Adipocyte (in vitro differentiated cells): Measurements from ENCODE around the gene CDH4.

Experiments
- DNase-seq: peaks from one replicate; pipeline ENCODE4 v3.0.0-alpha.2; 2015; ENCODE audit warnings: low read depth
- H3K27me3 ChIP-seq: replicated peaks from 2 replicates; pipeline ENCODE4 v1.7.0; 2013; ENCODE audit warnings: mild to moderate bottlenecking, low read length, moderate library complexity; ENCODE audit not compliant: control insufficient read depth, insufficient read depth
- H3K36me3 ChIP-seq: 2 replicates; pipeline ENCODE4 v1.7.0; 2013; ENCODE audit warnings: low read length, mild to moderate bottlenecking, moderate library complexity; ENCODE audit not compliant: control insufficient read depth, insufficient read depth, severe bottlenecking
- H3K4me1 ChIP-seq: 2 replicates; pipeline ENCODE4 v1.7.0; 2013; ENCODE audit warnings: mild to moderate bottlenecking, low read length, moderate library complexity; ENCODE audit not compliant: control insufficient read depth, insufficient read depth
- H3K4me3 ChIP-seq: 2 replicates; pipeline ENCODE4 v1.7.0; 2013; ENCODE audit warnings: mild to moderate bottlenecking, low read length, moderate library complexity
- H3K9ac ChIP-seq: 2 replicates; pipeline ENCODE4 v1.7.0; 2013; ENCODE audit warnings: mild to moderate bottlenecking, low read length, moderate library complexity
- H3K9me3 ChIP-seq: 2 replicates; pipeline ENCODE4 v1.7.0; 2013; ENCODE audit warnings: mild to moderate bottlenecking, low read length, moderate library complexity; ENCODE audit not compliant: control insufficient read depth

CDH4 gene

GRCh38 chr20:61807471-61808160 is 555.6 kb downstream of the CDH4 start:
- no peaks in the 10 kb centered on the region for H3K9me3 ChIP-seq
- H3K4me3 ChIP-seq = no peak overlapping the region
- H3K36me3 ChIP-seq = no peaks in the 10 kb centered on the region
- peaks cover 8% of the 10 kb centered on the region for H3K4me1 ChIP-seq
- no peak overlapping the region for H3K9ac ChIP-seq
- DNase-seq = no peak
- peaks cover 77% of the 10 kb centered on the region for H3K27me3 ChIP-seq

- DNase-seq = no peak
- Histone ChIP-seq H3K27me3 (peaks cover 79% of the 10 kb centered on the region), H3K9me3 (no peaks in the 10 kb centered on the region), H3K9ac (no peak overlapping the region), H3K4me1 (peaks cover 6% of the 10 kb centered on the region), H3K36me3 (no peaks in the 10 kb centered on the region), H3K4me3 (no peak overlapping the region)
These were observed 556.4 kb downstream of the CDH4 start for GRCh38 chr20:61808447-61808846.

- Histone ChIP-seq H3K27me3 (peaks cover 79% of the 10 kb centered on the region), H3K9ac (no peak overlapping the region), H3K4me1 (no peaks in the 10 kb centered on the region), H3K9me3 (no peaks in the 10 kb centered on the region), H3K4me3 (no peak overlapping the region), H3K36me3 (no peaks in the 10 kb centered on the region)
- DNase-seq = no peak
These were observed 557.1 kb downstream of the CDH4 start for GRCh38 chr20:61809006-61809770.

- Histone ChIP-seq H3K4me1 (no peaks in the 10 kb centered on the region), H3K9ac (no peak overlapping the region)
- DNase-seq = no peak
These were observed 558.1 kb downstream of the CDH4 start for GRCh38 chr20:61810066-61810737.

GRCh38 chr20:61810738-61811135 is 558.7 kb downstream of the CDH4 start:
- Histone ChIP-seq H3K27me3 (peaks cover 63% of the 10 kb centered on the region), H3K9me3 (no peaks in the 10 kb centered on the region), H3K4me3 (no peak overlapping the region), H3K9ac (no peak overlapping the region), H3K36me3 (no peaks in the 10 kb centered on the region), H3K4me1 (no peaks in the 10 kb centered on the region)
- no peak for DNase-seq

More at GRCh38 chr20:61810066-61810737, 558.1 kb downstream of the CDH4 start:
- no peaks in the 10 kb centered on the region for H3K36me3 ChIP-seq
- peaks cover 69% of the 10 kb centered on the region for H3K27me3 ChIP-seq
- no peak overlapping the region for H3K4me3 ChIP-seq
- H3K9me3 ChIP-seq = no peaks in the 10 kb centered on the region

GRCh38 chr20:61811166-61811565 is 559.1 kb downstream of the CDH4 start:
- no peak for DNase-seq
- H3K4me1 ChIP-seq = no peaks in the 10 kb centered on the region

GRCh38 chr20:61812121-61812844 is 560.2 kb downstream of the CDH4 start:
- Histone ChIP-seq H3K36me3 (no peaks in the 10 kb centered on the region), H3K9me3 (no peaks in the 10 kb centered on the region), H3K4me3 (no peak overlapping the region), H3K9ac (no peak overlapping the region), H3K27me3 (peaks cover 53% of the 10 kb centered on the region), H3K4me1 (no peaks in the 10 kb centered on the region)
- no peak for DNase-seq

More at GRCh38 chr20:61811166-61811565, 559.1 kb downstream of the CDH4 start:
- peaks cover 60% of the 10 kb centered on the region for H3K27me3 ChIP-seq
- no peak overlapping the region for H3K9ac ChIP-seq
- H3K4me3 ChIP-seq = no peak overlapping the region
- no peaks in the 10 kb centered on the region for H3K9me3 ChIP-seq
- no peaks in the 10 kb centered on the region for H3K36me3 ChIP-seq

- no peak for DNase-seq
- Histone ChIP-seq H3K36me3 (no peaks in the 10 kb centered on the region), H3K9ac (no peak overlapping the region), H3K9me3 (no peaks in the 10 kb centered on the region), H3K4me3 (no peak overlapping the region), H3K4me1 (no peaks in the 10 kb centered on the region), H3K27me3 (peaks cover 46% of the 10 kb centered on the region)
These were observed 560.9 kb downstream of the CDH4 start for GRCh38 chr20:61812845-61813485.

GRCh38 chr20:61813791-61814190 is 561.7 kb downstream of the CDH4 start:
- no peak for DNase-seq
- no peaks in the 10 kb centered on the region for H3K9me3 ChIP-seq
- no peak overlapping the region for H3K4me3 ChIP-seq

GRCh38 chr20:61814244-61814643 is 562.2 kb downstream of the CDH4 start:
- no peaks in the 10 kb centered on the region for H3K4me1 ChIP-seq
- H3K9ac ChIP-seq = no peak overlapping the region
- no peak for DNase-seq
- H3K4me3 ChIP-seq = no peak overlapping the region
- H3K27me3 ChIP-seq = peaks cover 35% of the 10 kb centered on the region
- no peaks in the 10 kb centered on the region for H3K36me3 ChIP-seq
- H3K9me3 ChIP-seq = no peaks in the 10 kb centered on the region

More at GRCh38 chr20:61813791-61814190, 561.7 kb downstream of the CDH4 start:
- H3K27me3 ChIP-seq = peaks cover 40% of the 10 kb centered on the region
- no peaks in the 10 kb centered on the region for H3K36me3 ChIP-seq
- no peak overlapping the region for H3K9ac ChIP-seq
- no peaks in the 10 kb centered on the region for H3K4me1 ChIP-seq
